Activated gamma-delta T cell treated with Interleukin-2 at 50 U/mL for 16 hours (primary cell): ENCODE results near the gene TBC1D5.
"Not testable (repeated sequence)": the region's sequence is repeated elsewhere in the genome, so short reads cannot be mapped to it uniquely, and the experiment has no call there.

Experiments
- DNase-seq: peaks from one replicate; pipeline ENCODE4 v3.0.0-alpha.2; 2020

The TBC1D5 gene

GRCh38 chr3:17154221-17154620 lies 588.2 kb downstream of the TBC1D5 start:
- DNase-seq = no peak

- DNase-seq = no peak
These were observed 589.2 kb downstream of the TBC1D5 start for GRCh38 chr3:17153209-17153608.

DNA sequence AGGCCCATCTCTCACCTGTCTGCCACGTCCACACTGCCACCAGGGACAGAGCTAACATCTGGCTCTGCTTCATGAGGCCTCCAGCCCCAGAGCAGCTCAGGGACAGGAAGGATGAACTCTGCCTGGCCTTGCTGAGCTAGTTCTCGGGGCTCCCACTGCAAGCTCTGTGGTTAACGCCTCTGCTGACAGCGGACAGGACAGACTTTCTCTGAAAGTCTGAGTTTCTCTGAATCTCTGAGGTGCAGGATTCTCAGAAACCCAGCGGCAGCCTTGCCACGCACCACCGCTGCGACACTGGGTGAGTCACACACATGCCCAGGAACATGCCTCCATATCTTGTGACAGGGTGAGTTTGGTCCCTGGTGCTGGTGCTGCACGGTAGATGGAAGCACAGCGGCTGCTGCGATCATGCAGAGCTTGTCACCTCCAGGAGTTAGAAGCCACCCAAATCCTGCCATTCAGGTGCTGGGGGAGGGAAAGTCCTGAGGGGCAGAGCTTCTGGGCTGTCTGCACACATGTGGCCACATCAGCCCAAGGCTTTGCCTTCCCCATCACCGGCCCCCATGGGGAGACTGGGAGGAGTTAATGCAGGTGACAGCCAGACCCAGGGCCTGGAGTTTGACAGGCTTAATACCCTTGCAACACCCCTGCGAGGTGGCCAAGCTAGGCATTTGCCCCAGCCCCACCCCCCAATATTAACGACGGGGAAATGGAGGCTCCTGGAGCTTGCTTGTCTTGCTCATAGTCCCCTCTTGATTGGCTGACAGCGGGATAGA lies 590.6 kb downstream of the TBC1D5 start:
- DNase-seq = peak; percentile 83

- no peak for DNase-seq
These were observed 593.4 kb downstream of the TBC1D5 start for GRCh38 chr3:17149076-17149475.

- no peak for DNase-seq
These were observed 597.8 kb downstream of the TBC1D5 start for GRCh38 chr3:17144665-17144993.

GRCh38 chr3:17143893-17144664 lies 598.4 kb downstream of the TBC1D5 start:
- DNase-seq = no peak

DNA sequence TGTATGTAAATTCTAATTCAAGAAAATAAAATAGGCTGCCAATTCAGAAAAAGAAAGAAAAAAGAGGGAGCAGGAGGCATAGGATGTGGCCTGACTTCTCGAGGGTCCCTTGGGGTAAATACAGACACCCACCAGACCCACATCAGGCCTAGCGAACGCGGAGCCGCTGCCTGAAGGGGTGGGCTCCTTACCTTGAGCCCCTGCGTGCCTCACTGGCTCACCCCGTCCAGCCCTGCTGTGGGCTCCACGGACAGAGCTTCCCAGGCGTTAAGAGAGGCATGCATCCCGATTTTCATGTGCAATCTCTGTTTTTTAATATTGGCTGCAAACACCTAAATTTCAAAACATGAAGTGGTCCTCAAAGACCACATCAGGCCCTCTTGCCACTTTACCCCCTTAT lies 599.9 kb downstream of the TBC1D5 start:
- DNase-seq = no peak

DNA sequence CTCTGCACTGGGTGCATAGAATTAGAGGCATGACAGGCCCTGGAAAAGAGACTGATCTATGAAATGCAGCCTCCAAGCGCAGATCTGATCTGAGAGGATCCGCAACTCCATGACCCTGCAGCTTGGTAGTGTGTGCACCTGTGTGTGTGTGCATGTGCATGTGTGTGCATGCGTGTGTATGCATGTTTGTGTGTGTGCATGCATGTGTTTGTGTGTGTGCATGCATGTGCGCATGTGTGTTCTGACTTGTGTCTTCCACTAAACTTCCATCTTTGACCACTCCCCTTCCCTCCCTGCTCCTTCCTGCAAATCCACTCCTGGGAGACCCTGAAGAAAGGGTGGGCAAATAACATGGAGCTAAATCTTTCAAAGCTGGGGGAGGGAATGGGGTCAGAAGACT lies 600.7 kb downstream of the TBC1D5 start:
- DNase-seq = no peak

- DNase-seq = no peak
These were observed 601.5 kb downstream of the TBC1D5 start for GRCh38 chr3:17140670-17141505.

- DNase-seq = no peak
These were observed 604.0 kb downstream of the TBC1D5 start for GRCh38 chr3:17138246-17139039.

DNA sequence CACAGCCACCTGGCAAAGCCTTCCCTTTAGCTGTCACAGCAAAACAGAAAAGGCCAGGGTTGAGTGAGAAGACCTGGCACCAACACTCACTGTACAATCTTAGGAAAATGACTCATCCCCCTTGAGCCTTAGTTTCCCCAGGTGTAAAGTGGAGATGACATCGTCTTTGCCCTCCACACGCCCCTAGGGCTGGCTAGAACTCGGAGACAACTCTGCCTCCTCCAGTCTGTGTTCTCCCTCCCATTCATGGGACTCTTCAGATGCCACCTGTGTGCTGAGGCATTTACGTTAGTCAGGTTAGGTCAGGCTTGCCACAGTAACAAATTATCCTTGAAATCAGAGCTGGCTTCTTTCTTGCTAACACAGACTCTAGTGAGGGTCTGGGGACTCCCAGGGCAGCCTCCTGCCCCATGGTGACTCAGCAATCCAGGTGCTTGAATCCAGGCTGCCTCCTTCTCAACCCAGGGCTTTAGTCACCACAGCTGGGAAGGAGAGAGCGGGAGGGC lies 605.1 kb downstream of the TBC1D5 start:
- DNase-seq = no peak

DNA sequence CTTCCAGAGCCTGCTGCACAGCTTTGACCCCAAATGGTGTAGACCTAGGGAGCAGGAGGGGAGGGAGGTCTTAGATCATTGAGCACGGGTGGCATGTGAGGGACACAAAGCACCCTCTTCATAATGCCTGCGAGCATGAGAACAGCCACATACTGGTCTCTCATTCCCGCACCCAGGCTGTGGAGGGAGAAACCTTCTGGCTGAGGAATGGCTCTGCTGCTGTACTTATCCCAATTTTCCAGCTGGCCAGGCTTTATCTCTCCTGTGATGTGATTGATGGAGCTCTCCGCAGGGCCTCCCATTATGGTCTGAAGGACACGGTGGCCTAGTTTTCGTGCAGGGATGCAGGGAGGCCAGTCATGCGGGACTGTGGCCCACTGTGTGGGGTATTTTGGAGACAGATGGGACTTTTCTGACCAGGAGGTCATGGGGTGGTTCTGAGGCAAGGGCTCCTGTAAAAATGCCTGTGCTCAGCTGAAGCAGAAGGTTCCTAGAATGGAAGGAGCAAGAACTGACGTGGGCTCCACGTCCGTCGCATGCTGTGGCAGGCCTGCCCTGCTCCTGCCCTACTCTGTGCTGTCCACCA lies 606.2 kb downstream of the TBC1D5 start:
- DNase-seq = no peak

GRCh38 chr3:17135696-17136095 lies 606.7 kb downstream of the TBC1D5 start:
- no peak for DNase-seq

GRCh38 chr3:17133632-17134545 lies 608.5 kb downstream of the TBC1D5 start:
- no peak for DNase-seq

DNA sequence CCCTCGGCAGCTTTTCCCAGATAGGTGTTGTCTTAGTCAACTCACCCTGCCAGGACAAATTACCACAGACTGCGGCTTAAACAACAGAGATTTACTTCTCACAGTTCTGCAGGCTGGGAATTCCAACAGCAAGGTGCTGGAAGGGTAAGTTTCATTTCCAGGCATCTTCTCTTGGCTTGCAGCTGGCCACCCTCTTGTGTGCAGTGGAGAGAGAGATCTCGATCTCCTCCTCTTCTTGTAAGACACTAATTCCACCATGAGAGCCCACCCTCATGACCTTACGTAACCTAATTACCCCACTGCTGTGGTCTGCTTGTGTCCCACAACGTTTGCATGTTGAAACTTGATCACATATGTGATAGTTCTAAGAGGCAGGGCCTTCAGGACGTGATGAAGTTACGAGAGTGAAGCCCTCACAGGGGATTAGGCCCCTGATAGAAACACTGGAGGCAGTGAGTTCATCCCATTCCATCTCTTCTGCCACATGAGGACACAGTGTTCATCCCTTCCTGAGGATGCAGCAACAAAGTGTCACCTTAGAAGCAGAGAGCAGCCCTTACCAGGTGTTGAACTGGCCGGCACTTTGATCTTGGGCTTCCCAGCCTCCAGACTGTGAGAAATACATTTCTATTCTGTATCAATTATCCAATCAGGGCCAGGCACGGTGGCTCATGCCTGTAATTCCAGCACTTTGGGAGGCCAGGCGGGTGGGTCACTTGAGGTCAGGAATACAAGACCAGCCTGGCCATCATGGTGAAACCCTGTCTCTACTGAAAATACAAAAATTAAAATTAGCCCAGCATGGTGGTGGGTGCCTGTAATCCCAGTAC lies 609.9 kb downstream of the TBC1D5 start:
- DNase-seq = no peak

GRCh38 chr3:17130956-17131355 lies 611.5 kb downstream of the TBC1D5 start:
- no peak for DNase-seq

DNA sequence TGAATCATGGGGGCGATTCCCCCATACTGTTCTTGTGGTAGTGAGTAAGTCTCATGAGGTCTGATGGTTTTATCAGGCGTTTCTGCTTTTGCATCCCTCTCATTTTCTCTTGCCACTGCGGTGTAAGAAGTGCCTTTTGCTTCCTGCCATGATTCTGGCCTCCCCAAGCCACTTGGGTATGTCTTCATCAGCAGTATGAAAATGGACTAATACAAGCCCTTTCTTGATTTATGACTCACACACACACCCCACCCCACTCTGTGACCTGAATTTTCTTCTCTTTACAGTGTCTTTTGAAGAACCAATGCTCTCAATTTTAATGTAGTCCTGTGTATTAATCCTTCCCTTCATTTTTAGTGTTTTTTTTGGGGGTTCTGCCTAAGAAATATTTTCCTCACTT lies 612.9 kb downstream of the TBC1D5 start:
- DNase-seq = no peak

DNA sequence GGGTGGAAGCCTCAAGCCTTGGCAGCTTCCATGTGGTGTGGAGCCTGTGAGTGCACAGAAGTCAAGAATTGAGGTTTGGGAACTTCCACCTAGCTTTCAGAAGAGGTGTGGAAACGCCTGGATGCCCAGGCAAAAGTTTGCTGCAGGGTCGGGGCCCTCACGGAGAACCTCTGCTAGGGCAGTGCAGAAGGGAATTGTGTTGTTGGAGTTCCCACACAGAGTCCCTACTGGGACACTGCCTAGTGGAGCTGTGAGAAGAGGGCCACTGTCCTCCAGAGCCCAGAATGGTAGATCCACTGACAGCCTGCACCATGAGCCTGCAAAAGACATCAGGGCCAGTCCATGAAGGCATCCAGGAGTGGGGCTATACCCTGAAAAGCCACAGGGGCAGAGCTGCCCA lies 613.8 kb downstream of the TBC1D5 start:
- DNase-seq = not testable (repeated sequence)

GRCh38 chr3:17125738-17126442 lies 616.5 kb downstream of the TBC1D5 start:
- no peak for DNase-seq
